ENCODE data around the gene STK33.

The STK33 gene

DNA sequence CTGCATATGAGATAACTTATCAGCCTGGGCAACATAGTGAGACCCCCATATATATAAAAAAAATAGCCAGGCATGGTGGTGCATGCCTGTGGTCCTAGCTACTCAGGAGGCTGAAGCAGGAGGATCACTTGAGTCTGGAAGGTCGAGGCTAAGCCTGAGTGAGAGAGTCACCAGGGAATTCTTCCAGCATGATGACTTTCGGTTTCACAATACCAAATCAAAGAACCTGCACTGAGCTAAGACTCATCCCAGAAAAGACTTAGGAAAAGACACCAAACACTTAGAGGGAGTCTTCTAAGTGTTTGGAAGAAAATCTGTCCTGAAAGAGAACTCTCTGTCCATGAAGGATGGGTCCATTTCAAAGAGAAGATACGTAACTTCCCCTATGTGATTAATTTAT, 12.7 kb downstream of the STK33 start:
- peaks cover 9% of the 10 kb centered on the region for H3K27me3 Mint-ChIP-seq
- H3K9me3 Mint-ChIP-seq: peaks cover 5% of the 10 kb centered on the region
- no peaks in the 10 kb centered on the region for H3K4me1 Mint-ChIP-seq
- no peaks in the 10 kb centered on the region for H3K36me3 Mint-ChIP-seq
- H3K4me3 Mint-ChIP-seq: no peak overlapping the region
- no peak overlapping the region for H3K27ac Mint-ChIP-seq

DNA sequence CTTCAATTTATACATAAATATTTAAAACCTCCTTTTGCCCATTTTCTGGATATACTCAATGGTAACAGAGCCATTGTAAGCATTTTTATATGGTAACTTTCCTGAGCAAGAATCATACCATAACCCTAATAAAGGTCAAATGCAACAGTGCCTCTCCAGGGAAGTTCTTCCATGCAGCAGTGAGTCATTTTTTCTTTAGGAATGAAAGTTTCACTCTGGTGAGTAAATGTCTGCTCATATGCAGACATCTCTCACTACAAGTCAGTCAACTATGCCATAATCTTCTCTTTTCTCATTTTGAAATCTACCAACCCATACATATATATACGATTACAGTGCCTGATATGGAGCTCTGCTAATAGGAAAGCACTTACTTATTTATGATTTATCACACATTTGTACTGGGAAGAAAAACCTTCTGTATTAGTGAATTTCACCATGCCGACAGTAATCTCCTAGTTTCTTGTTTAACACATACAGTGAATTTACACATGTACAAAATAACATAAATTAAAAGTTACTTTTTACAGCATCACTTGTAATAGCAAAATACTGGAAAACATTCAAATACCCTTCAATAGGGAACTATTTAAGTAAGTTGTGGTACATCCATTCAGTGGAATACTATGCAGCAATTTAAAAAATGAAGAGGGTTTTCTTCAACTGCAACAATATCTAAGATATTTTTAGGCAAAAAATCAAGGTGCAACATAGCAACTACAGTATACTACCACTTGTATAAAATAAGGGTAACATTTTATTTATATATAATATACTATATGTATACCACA, 16.0 kb downstream of the STK33 start:
- H3K27me3 Mint-ChIP-seq: peaks cover 9% of the 10 kb centered on the region
- H3K36me3 Mint-ChIP-seq: no peaks in the 10 kb centered on the region
- H3K4me3 Mint-ChIP-seq: no peak overlapping the region
- H3K27ac Mint-ChIP-seq: no peak overlapping the region
- H3K9me3 Mint-ChIP-seq: peaks cover 5% of the 10 kb centered on the region
- no peaks in the 10 kb centered on the region for H3K4me1 Mint-ChIP-seq

DNA sequence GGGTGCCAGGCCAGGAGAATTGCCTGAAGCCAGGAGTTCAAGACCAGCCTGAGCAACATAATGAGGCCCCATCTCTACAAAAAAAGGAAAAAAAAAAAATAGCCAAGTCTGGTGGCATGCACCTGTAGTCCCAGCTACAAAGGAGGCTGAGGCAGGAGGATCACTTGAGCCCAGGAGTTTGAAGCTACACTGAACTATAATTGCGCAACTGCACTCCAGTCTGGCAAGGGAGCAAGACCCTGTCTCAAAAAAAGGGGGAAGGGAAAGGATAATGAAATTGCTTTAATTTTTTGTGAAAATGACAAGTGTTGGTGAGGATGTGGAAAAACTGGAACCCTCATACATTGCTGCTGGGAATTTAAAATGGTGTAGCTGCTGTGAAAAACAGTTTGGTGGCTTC, 19.2 kb downstream of the STK33 start:
- Mint-ChIP-seq H3K36me3 (no peaks in the 10 kb centered on the region), H3K27ac (no peak overlapping the region), H3K27me3 (peaks cover 11% of the 10 kb centered on the region), H3K9me3 (peaks cover 3% of the 10 kb centered on the region), H3K4me3 (no peak overlapping the region), H3K4me1 (no peaks in the 10 kb centered on the region)

DNA sequence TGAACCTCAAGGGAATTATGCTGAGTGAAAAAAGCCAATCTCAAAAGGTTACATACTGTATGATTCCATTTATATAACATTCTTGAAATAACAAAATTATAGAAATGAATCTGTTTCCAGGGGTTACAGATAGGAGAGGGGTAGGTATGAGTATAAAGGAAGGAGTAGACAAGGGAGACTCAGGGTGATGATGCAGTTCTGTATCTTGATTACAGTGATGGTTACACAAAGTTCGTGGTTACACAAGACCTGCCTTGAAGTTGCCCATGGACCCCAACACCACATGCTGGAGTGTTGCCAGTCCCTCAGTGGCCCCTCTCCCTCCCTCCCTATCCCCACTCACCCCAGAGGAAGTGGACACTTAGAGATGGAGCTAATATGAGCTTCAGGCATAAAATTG, 20.3 kb downstream of the STK33 start:
- H3K4me1 Mint-ChIP-seq: no peaks in the 10 kb centered on the region
- peaks cover 9% of the 10 kb centered on the region for H3K27me3 Mint-ChIP-seq
- H3K27ac Mint-ChIP-seq: no peak overlapping the region
- no peak overlapping the region for H3K4me3 Mint-ChIP-seq
- no peaks in the 10 kb centered on the region for H3K36me3 Mint-ChIP-seq
- no peaks in the 10 kb centered on the region for H3K9me3 Mint-ChIP-seq

DNA sequence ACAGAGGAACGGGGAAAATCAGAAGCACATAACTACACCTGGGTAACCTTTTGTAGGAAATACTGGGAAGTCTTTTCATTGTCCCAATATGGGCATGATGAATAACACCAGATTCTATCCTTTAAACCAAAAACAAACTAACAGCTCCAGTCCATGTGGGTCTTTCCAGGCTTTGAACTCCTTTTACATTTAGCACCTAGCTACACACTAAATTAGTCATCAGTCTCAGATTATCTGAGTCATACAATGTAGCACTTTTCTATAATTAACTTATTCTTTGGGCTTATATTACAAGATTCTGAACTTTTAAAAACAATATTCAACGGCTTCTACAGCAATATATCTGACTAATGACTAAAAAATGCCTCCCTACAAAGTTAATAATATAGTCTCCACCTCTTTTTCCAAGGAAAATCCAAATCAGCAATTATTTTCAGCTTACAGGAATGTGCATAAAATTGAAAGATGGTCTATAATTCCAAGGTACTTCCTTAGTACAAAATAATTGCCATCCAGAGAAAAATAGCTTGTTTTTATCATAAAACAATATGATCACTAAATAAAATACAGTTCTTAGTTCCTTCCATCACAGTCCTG, 26.3 kb downstream of the STK33 start:
- no peak overlapping the region for H3K27ac Mint-ChIP-seq
- no peaks in the 10 kb centered on the region for H3K9me3 Mint-ChIP-seq
- H3K4me3 Mint-ChIP-seq: no peak overlapping the region
- H3K27me3 Mint-ChIP-seq: peaks cover 15% of the 10 kb centered on the region
- H3K4me1 Mint-ChIP-seq: no peaks in the 10 kb centered on the region
- no peaks in the 10 kb centered on the region for H3K36me3 Mint-ChIP-seq

DNA sequence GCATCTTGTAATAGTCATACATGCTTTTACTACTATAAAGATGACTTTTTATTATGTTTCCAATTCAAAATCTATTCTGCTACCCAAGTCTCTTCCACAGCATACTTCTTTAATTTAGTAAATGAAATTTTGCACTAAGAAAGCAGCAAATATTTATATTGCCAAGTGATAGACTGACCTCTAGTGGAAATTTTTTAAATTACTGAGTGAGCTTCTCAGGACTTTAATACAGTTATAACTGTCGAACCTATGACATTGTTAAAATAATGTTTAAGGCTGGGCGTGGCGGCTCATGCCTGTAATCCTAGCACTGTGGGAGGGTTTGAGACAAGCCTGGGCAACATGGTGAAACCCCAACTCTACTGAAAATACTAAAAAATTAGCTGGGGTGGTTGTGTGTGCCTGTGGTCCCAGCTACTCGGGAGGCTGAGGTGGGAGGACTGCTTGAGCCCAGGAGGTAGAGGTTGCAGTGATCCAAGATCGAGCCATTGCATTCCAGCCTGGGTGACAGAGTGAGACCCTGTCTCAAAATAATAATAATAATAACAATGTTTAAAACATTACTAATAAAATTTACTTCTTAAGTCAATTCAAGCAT, 27.3 kb downstream of the STK33 start:
- Mint-ChIP-seq H3K27ac (no peak overlapping the region), H3K4me1 (no peaks in the 10 kb centered on the region), H3K9me3 (no peaks in the 10 kb centered on the region), H3K36me3 (no peaks in the 10 kb centered on the region), H3K4me3 (no peak overlapping the region), H3K27me3 (peaks cover 18% of the 10 kb centered on the region)

DNA sequence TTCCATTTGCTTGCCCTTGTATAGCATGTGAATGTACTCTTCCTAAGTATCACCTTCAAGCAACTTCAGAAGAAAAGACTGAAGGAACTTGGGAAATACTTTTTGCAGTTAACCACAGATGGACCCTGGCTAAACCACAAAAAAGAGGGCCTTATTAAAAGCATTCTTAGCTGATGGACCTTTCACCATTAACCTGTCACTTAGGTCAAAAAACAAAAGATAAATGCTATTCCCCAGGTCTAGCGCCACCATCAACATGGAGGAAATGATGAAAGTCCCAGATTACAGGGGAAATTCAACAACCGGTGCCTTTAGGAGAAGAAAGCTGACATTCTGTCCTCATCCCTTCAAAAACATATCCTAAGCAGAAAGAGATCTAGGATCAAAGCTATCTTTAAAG, 29.5 kb downstream of the STK33 start:
- peaks cover 9% of the 10 kb centered on the region for H3K9me3 Mint-ChIP-seq
- no peaks in the 10 kb centered on the region for H3K36me3 Mint-ChIP-seq
- no peak overlapping the region for H3K4me3 Mint-ChIP-seq
- no peaks in the 10 kb centered on the region for H3K4me1 Mint-ChIP-seq
- no peak overlapping the region for H3K27ac Mint-ChIP-seq
- peaks cover 18% of the 10 kb centered on the region for H3K27me3 Mint-ChIP-seq

DNA sequence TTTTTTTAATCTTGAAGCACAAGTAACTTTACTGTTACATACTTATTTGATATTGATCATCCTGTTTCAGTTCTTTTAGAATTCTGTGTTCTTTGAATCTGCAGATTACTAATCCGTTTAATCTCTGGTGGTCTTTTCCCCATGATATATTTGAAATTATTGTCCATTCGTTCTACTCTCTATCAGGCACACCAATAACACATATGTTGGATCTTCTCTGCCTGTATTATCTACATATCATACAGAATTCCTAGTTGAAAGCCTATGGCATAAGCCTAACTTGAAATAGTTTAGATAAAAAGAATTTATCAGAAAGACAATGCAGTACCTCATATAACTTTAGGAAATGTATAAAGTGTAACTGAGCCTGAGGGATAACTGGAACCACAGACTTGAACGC, 32.6 kb downstream of the STK33 start:
- H3K4me1 Mint-ChIP-seq: no peaks in the 10 kb centered on the region
- H3K9me3 Mint-ChIP-seq: peaks cover 9% of the 10 kb centered on the region
- no peaks in the 10 kb centered on the region for H3K36me3 Mint-ChIP-seq
- no peak overlapping the region for H3K4me3 Mint-ChIP-seq
- H3K27me3 Mint-ChIP-seq: peaks cover 16% of the 10 kb centered on the region
- H3K27ac Mint-ChIP-seq: no peak overlapping the region

DNA sequence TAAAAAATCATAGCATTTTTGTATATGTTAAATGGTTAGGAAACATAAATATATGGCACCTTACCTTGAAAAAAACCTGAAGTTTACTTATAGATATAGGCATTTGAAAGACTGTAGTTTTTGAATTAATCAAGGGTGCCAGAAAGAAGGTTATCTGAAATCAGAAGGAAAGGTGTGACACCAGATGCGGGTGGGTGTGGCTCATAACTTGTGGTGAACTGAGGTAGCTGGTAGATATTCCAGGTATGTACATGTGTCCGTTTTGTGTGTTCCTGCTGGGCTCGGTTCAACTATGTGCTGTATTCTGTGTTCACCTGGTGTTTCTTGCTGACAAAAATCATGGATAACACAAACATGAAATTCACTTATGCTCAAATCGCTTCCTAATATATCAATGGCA, 35.6 kb downstream of the STK33 start:
- Mint-ChIP-seq H3K4me3 (no peak overlapping the region), H3K9me3 (peaks cover 9% of the 10 kb centered on the region)

DNA sequence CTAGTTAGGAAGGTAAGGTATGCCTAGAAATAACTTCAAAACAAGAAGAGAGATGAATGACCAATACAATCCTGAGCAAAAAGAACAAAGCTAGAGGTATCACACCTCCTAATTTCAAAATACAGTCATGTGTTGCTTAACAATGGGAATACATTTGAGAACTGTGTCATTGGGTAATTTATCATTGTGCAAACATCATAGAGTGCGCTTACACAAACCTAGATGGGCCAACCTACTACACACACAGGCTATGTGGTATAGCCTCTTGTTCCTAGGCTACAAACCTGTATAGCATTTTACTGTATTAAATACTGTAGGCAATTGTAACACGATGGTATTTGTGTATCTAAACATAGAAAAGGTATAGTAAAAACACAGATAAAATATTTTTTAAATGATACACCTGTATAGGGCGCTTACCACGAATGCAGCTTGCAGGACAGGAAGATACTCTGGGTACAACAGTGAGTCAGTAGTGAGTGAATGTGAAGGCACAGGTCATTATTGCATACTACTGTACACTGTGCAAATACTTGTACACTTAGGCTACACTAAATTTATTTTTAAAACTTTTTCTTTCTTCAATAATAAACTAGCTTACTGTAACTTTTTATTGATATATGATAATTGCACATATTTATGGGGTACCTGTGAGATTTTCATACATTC, 48.2 kb downstream of the STK33 start:
- no peaks in the 10 kb centered on the region for H3K9me3 Mint-ChIP-seq
- H3K4me3 Mint-ChIP-seq: no peak overlapping the region

More for the DNA sequence above, 35.6 kb downstream of the STK33 start:
- Mint-ChIP-seq H3K27ac (no peak overlapping the region), H3K36me3 (no peaks in the 10 kb centered on the region), H3K27me3 (peaks cover 26% of the 10 kb centered on the region), H3K4me1 (no peaks in the 10 kb centered on the region)

DNA sequence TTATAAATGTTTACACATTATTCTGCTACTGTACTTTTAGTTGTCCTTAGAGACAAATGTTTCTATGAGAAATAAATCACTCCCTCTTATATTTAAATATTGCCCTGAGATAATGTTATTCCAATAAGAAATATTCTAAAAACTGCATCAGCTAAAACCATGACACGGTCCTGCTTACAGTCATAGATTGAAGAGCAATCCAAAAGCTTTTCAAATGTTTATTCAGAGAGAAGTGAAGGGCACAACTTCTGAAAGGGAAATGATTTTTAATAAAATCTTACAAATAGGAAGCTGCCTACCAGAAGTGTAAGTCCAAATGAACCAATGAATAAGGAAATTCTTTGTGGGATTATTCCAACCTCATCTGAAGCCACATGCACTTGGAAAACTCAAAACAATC, 49.2 kb downstream of the STK33 start:
- Mint-ChIP-seq H3K27ac (no peak overlapping the region), H3K27me3 (peaks cover 4% of the 10 kb centered on the region), H3K9me3 (no peaks in the 10 kb centered on the region), H3K36me3 (no peaks in the 10 kb centered on the region), H3K4me3 (no peak overlapping the region), H3K4me1 (no peaks in the 10 kb centered on the region)

More for the DNA sequence above, 48.2 kb downstream of the STK33 start:
- H3K4me1 Mint-ChIP-seq: no peaks in the 10 kb centered on the region
- H3K27me3 Mint-ChIP-seq: peaks cover 10% of the 10 kb centered on the region
- no peaks in the 10 kb centered on the region for H3K36me3 Mint-ChIP-seq
- no peak overlapping the region for H3K27ac Mint-ChIP-seq

DNA sequence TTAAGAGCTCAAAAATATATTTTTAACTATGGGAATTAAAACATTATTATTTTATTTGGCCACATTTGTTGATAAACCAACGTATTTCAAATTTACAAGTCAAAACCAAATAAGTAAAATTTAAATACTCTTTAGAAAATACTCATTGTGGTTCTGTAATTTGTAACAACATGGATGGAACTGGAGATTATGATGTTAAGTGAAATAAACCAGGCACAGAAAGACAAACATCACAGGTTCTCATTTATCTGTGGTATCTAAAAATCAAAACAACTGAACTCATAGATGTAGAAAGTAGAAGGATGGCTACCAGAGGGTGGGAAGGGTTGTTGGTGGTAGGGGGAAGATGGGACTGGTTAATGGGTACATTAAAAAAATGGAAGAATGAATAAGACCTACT, 50.8 kb downstream of the STK33 start:
- H3K36me3 Mint-ChIP-seq: no peaks in the 10 kb centered on the region
- no peak overlapping the region for H3K27ac Mint-ChIP-seq
- no peak overlapping the region for H3K4me3 Mint-ChIP-seq
- peaks cover 4% of the 10 kb centered on the region for H3K27me3 Mint-ChIP-seq
- no peaks in the 10 kb centered on the region for H3K9me3 Mint-ChIP-seq
- no peaks in the 10 kb centered on the region for H3K4me1 Mint-ChIP-seq

DNA sequence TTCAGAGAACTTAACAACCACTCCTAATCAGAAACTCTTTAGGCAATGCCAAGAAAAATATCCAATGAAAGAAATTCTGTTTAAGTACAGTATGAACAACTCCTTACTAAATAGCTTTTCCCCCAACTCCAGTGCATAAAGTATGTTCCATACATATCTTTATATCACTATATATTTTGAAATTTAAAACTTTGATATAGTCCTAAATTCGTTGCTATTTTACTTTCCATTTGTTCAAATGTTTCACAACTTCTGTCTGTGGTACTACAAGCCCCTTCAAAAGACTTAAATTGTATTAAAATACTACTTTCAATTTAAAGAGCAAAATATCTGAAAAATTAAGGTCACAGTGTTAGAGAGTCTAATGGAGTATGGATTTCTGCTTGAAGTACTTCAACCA, 52.6 kb downstream of the STK33 start:
- peaks cover 3% of the 10 kb centered on the region for H3K27me3 Mint-ChIP-seq
- no peaks in the 10 kb centered on the region for H3K36me3 Mint-ChIP-seq
- H3K9me3 Mint-ChIP-seq: no peaks in the 10 kb centered on the region
- no peak overlapping the region for H3K27ac Mint-ChIP-seq
- no peaks in the 10 kb centered on the region for H3K4me1 Mint-ChIP-seq
- no peak overlapping the region for H3K4me3 Mint-ChIP-seq

DNA sequence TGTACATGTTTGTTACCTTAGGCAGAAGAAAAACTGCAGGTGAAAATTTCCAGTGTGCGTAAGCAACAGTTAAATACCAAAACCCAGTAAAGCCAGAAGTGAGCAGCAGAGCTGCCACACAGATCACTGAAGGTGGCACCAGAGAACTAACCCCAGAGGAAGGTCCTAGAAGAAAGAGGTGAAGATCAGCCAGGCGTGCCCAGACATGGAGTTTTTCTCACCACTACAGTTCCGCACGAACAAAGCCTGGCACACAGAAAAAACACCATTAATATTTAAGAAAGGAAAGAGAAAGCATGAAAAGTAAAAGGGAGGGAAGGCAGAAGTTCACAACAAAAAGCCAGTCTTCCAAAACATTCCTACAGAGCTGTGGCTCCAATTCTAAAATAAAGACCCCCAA, 60.7 kb downstream of the STK33 start:
- no peaks in the 10 kb centered on the region for H3K36me3 Mint-ChIP-seq
- H3K4me3 Mint-ChIP-seq: no peak overlapping the region
- no peak overlapping the region for H3K27ac Mint-ChIP-seq
- H3K4me1 Mint-ChIP-seq: no peaks in the 10 kb centered on the region
- peaks cover 3% of the 10 kb centered on the region for H3K27me3 Mint-ChIP-seq
- H3K9me3 Mint-ChIP-seq: no peaks in the 10 kb centered on the region

DNA sequence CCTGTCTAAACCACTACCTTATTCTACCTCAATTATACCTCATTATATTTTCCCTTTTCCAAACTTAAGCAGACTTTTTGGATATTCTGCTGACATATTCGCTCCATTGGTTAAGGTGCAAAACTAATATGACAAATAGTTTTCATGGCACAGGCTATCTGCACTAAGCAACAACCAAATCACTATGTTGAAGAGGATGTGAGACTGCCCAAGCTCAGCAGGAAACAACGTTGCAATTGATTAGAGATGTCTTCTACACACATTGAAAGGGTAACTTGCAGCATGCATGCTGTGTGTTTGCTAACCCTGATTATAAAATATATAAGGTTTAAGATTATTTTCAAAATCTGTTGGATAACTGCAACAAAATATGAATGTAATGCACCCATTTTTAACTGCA, 61.6 kb downstream of the STK33 start:
- H3K4me3 Mint-ChIP-seq: no peak overlapping the region
- no peaks in the 10 kb centered on the region for H3K36me3 Mint-ChIP-seq
- no peak overlapping the region for H3K27ac Mint-ChIP-seq
- peaks cover 3% of the 10 kb centered on the region for H3K27me3 Mint-ChIP-seq
- H3K9me3 Mint-ChIP-seq: no peaks in the 10 kb centered on the region
- no peaks in the 10 kb centered on the region for H3K4me1 Mint-ChIP-seq

DNA sequence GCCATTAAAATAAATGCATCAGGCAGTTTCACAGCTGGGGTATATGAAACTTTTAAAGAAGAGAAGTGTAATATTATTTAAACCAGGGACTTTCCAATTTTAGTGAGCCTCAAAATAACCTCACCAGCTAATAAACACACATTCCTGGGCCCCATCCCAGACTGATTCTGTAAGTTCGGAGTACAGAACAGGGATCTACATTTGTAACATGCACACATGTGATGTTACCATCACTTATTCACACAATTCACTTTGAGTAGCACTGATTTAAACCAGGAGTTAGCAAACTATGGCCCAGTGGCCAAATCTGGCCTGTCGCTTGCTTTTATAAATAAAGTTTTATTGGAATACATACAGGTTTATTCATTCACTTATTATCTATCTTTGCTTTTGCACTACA, 62.0 kb downstream of the STK33 start:
- H3K4me1 Mint-ChIP-seq: no peaks in the 10 kb centered on the region

More for the DNA sequence above, 62.0 kb downstream of the STK33 start:
- Mint-ChIP-seq H3K4me3 (no peak overlapping the region), H3K9me3 (no peaks in the 10 kb centered on the region), H3K36me3 (no peaks in the 10 kb centered on the region), H3K27ac (no peak overlapping the region), H3K27me3 (peaks cover 3% of the 10 kb centered on the region)

All from activated naive CD4-positive, alpha-beta T cell treated with anti-CD3 and anti-CD28 coated beads, Interleukin-2, amount 50 U/mL, for 24 hours (primary cell).